Activated B cell treated with CpG ODN at 0.5 μM for 24 hours (primary cell): ENCODE results near the gene GGA1. TPM values are rescaled to one million over a fixed set of nuclear protein-coding genes. Genes with fewer than 3 reads are reported as not detected.

Experiments
- ATAC-seq: fragments of 200-7000 bp; cut with Tn5 transposase; one replicate; pipeline ENCODE4 v1.10.0; 2021; ENCODE audit warnings: low read depth, mild to moderate bottlenecking, moderate library complexity
- CTCF ChIA-PET: fragments of 350-600 bp; sonication (Branson Sonifier 250); formaldehyde crosslinking; loops from one replicate; lab custom pipeline; 2021; ENCODE audit warnings: antibody characterized with exemption; lab: Charles Lee
- POLR2A ChIA-PET: fragments of 350-600 bp; sonication (Branson Sonifier 250); formaldehyde crosslinking; loops from one replicate; lab custom pipeline; 2021; ENCODE audit warnings: antibody characterized with exemption; lab: Charles Lee
- DNase-seq: peaks from one replicate; pipeline ENCODE4 v3.0.0; 2022
- H3K27ac Mint-ChIP-seq: one replicate; pipeline ENCODE4 v1.8.0; 2020; ENCODE audit warnings: mixed read lengths
- H3K27me3 Mint-ChIP-seq: one replicate; pipeline ENCODE4 v1.8.0; 2021; ENCODE audit warnings: mixed read lengths
- H3K36me3 Mint-ChIP-seq: one replicate; pipeline ENCODE4 v1.8.0; 2021; ENCODE audit warnings: low read depth, mixed read lengths
- H3K4me1 Mint-ChIP-seq: one replicate; pipeline ENCODE4 v1.8.0; 2021; ENCODE audit warnings: mixed read lengths
- H3K4me3 Mint-ChIP-seq: one replicate; pipeline ENCODE4 v1.8.0; 2020; ENCODE audit warnings: mild to moderate bottlenecking, mixed read lengths
- H3K9me3 Mint-ChIP-seq: one replicate; pipeline ENCODE4 v1.8.0; 2020; ENCODE audit warnings: mixed read lengths
- CTCF ChIP-seq: fragments of 200-600 bp; IDR thresholded peaks from one replicate; pipeline ENCODE4 v1.8.0; 2022; ENCODE audit warnings: antibody characterized with exemption, mild to moderate bottlenecking
- intact Hi-C: fragments of 100-400 bp; cut with micrococcal nuclease; formaldehyde crosslinking; loops from one replicate; pipeline ENCODE4 v1.15.1; 2024
- total RNA-seq: library from RNA; stranded (reverse); gene quantifications from 2 replicates; pipeline ENCODE4 v1.2.3, GENCODE V29; 2022

Gene GGA1
- total RNA-seq, 1 donor from 2014 or later, result 126 TPM

DNA sequence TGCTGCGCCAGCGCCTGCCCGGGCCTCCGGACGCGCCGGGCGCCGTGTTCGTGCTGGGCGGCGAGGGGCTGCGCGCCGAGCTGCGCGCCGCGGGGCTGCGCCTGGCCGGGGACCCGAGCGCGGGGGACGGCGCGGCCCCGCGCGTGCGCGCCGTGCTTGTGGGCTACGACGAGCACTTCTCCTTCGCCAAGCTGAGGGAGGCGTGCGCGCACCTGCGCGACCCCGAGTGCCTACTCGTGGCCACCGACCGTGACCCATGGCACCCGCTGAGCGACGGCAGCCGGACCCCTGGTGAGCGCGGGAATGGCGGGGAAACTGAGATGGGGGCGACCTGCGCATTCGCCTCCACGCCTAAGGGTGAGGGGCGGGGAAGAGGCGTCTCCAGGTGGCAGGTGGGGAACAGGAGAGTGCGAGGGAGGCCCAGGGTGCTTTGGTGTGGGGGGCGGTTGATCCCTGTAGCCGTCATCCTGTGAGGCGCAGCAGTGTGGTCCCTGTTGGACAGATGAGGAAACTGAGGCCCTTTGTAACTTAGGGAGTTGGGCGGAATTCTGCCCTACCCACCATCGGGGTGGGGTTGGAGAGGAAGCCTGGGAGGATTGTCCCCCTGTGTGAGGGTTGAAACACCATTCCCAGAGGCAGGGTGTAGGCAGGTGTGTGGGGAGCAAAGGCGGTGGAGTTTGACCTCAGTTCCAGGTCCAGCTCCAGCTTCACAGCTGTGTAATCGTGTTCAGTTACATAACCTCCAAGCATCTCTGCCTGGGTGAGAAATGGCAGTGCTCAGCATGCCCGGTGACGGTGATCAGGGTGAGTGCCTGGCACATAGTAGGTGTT is 50.6 kb downstream of the GGA1 start:
- H3K27me3 Mint-ChIP-seq, result no peaks in the 10 kb centered on the region
- TF ChIP-seq CTCF, result no peak
- POLR2A ChIA-PET, result interaction anchor here (0.5 to 8.0 kb wide), 14 partner anchors 8 to 1046 kb away, joined by 3 to 181 read pairs (median 18); partner anchors contain the start of genes ANKRD54, GGA1, GTPBP1 and LGALS1
- H3K36me3 Mint-ChIP-seq, result peaks cover 18% of the 10 kb centered on the region
- no peaks in the 10 kb centered on the region for H3K9me3 Mint-ChIP-seq
- intact Hi-C loops, result no loop called here
- H3K4me1 Mint-ChIP-seq, result peaks cover 49% of the 10 kb centered on the region
- ATAC-seq (no peak), DNase-seq (no peak)
- CTCF ChIA-PET, result interaction anchor here (1.2 to 5.4 kb wide), 10 partner anchors 16 to 306 kb away, joined by 3 to 107 read pairs (median 4); partner anchors contain the start of genes LGALS1 and NOL12
- peak overlapping the region; percentile 76 for H3K27ac Mint-ChIP-seq
- H3K4me3 Mint-ChIP-seq, result peak overlapping the region; percentile 85

- H3K27ac Mint-ChIP-seq, result peak overlapping the region; percentile 76
These were observed 51.5 kb downstream of the GGA1 start for GRCh38 chr22:37659897-37660708.

DNA sequence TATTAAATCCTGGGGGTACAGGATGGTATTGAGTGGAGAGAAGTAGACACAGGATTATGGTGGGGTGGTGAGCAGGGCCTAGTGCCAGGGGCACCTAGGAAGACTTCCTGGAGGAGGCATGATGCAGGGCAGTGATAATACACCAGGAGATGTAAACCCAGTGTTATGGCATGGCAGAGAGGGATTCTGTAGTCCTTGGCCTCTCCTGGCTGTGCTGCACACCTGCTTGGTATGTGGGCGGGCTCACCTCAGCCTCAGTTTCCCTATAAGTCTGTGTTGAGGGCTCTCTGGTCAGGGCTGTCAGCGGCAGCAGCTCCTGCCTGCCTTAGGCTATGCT is 52.0 kb downstream of the GGA1 start:
- intact Hi-C loops, result loop anchor here (1.0 kb wide), 2 partner anchors 21 to 203 kb away; no protein-coding TSS in a partner anchor
- H3K27me3 Mint-ChIP-seq, result no peaks in the 10 kb centered on the region
- peaks cover 21% of the 10 kb centered on the region for H3K36me3 Mint-ChIP-seq
- H3K4me3 Mint-ChIP-seq, result peak overlapping the region; percentile 85
- DNase-seq (no peak), ATAC-seq (no peak)
- H3K9me3 Mint-ChIP-seq, result no peaks in the 10 kb centered on the region
- H3K27ac Mint-ChIP-seq, result peak overlapping the region; percentile 76
- CTCF ChIA-PET, result interaction anchor here (0.6 to 5.4 kb wide), 8 partner anchors 11 to 203 kb away, joined by 3 to 107 read pairs (median 8); partner anchors contain the start of genes LGALS1 and NOL12
- TF ChIP-seq CTCF, result no peak
- peaks cover 49% of the 10 kb centered on the region for H3K4me1 Mint-ChIP-seq
- POLR2A ChIA-PET, result interaction anchor here (1.5 to 8.0 kb wide), 9 partner anchors 13 to 183 kb away, joined by 5 to 181 read pairs (median 16); partner anchors contain the start of genes ANKRD54, GGA1 and LGALS1

More at GRCh38 chr22:37659897-37660708, 51.5 kb downstream of the GGA1 start:
- CTCF ChIA-PET, result interaction anchor here (1.2 to 5.4 kb wide), 7 partner anchors 12 to 203 kb away, joined by 3 to 107 read pairs (median 10); partner anchors contain the start of gene NOL12
- intact Hi-C loops, result no loop called here
- Mint-ChIP-seq H3K9me3 (no peaks in the 10 kb centered on the region), H3K4me1 (peaks cover 49% of the 10 kb centered on the region), H3K36me3 (peaks cover 16% of the 10 kb centered on the region), H3K27me3 (no peaks in the 10 kb centered on the region), H3K4me3 (peak overlapping the region; percentile 85)
- no peak for ATAC-seq
- no peak for TF ChIP-seq CTCF
- POLR2A ChIA-PET, result interaction anchor here (0.8 to 8.0 kb wide), 10 partner anchors 14 to 184 kb away, joined by 3 to 181 read pairs (median 41); partner anchors contain the start of genes ANKRD54, GGA1, LGALS1 and NOL12
- no peak for DNase-seq

GRCh38 chr22:37661160-37661924 is 52.7 kb downstream of the GGA1 start:
- intact Hi-C loops, result loop anchor here (1.0 kb wide), 2 partner anchors 20 to 202 kb away; no protein-coding TSS in a partner anchor
- Mint-ChIP-seq H3K9me3 (no peaks in the 10 kb centered on the region), H3K27ac (peak overlapping the region; percentile 85), H3K4me3 (peak overlapping the region; percentile 85), H3K36me3 (peaks cover 23% of the 10 kb centered on the region), H3K27me3 (no peaks in the 10 kb centered on the region), H3K4me1 (peaks cover 49% of the 10 kb centered on the region)
- DNase-seq (no peak), ATAC-seq (no peak)
- no peak for TF ChIP-seq CTCF
- CTCF ChIA-PET, result interaction anchor here (0.6 to 5.4 kb wide), 10 partner anchors 10 to 202 kb away, joined by 3 to 107 read pairs (median 8); partner anchors contain the start of genes GGA1, LGALS1 and NOL12
- POLR2A ChIA-PET, result interaction anchor here (0.7 to 8.0 kb wide), 9 partner anchors 13 to 57 kb away, joined by 5 to 181 read pairs (median 9); partner anchors contain the start of genes GGA1 and LGALS1
